HG03469 (cell line): Measurements from ENCODE around the gene SARM1.
A peak's percentile ranks its signal among the peaks of the same experiment; 100 is the strongest.

ENCODE experiments used
- ATAC-seq: cut with Tn5 transposase; IDR thresholded peaks from one replicate; pipeline ENCODE4 v1.9.1; 2021; ENCODE audit warnings: mild to moderate bottlenecking, moderate library complexity, moderate number of reproducible peaks; ENCODE audit not compliant: unreplicated experiment

Gene SARM1

GRCh38 chr17:28340374-28340773, 31.1 kb upstream of the SARM1 start:
- no peak for ATAC-seq

- no peak for ATAC-seq
These were observed 30.0 kb upstream of the SARM1 start for GRCh38 chr17:28341516-28341915.

GRCh38 chr17:28342313-28342712, 29.2 kb upstream of the SARM1 start:
- ATAC-seq, result no peak

GRCh38 chr17:28343491-28343932, 28.0 kb upstream of the SARM1 start:
- ATAC-seq, result no peak

- ATAC-seq, result no peak
These were observed 27.5 kb upstream of the SARM1 start for GRCh38 chr17:28344011-28344410.

GRCh38 chr17:28344435-28344901, 27.0 kb upstream of the SARM1 start:
- ATAC-seq, result no peak

GRCh38 chr17:28345419-28346198, 25.9 kb upstream of the SARM1 start:
- no peak for ATAC-seq

GRCh38 chr17:28346199-28346580, 25.3 kb upstream of the SARM1 start:
- no peak for ATAC-seq

GRCh38 chr17:28346746-28347246, 24.7 kb upstream of the SARM1 start:
- no peak for ATAC-seq

GRCh38 chr17:28347261-28347891, 24.1 kb upstream of the SARM1 start:
- ATAC-seq, result no peak

- ATAC-seq, result no peak
These were observed 22.5 kb upstream of the SARM1 start for GRCh38 chr17:28348979-28349378.

- no peak for ATAC-seq
These were observed 21.2 kb upstream of the SARM1 start for GRCh38 chr17:28350271-28350670.

GRCh38 chr17:28357061-28357900, 14.2 kb upstream of the SARM1 start, which contains the start of gene POLDIP2:
Gene POLDIP2, minus strand, starts transcription at chr17:28357527. Its CDS starts 79 bp downstream, at chr17:28357448.
- peak; percentile 74 for ATAC-seq

GRCh38 chr17:28357901-28358197, 13.6 kb upstream of the SARM1 start:
- no peak for ATAC-seq

GRCh38 chr17:28363186-28363585, 8.3 kb upstream of the SARM1 start:
- ATAC-seq, result no peak

- ATAC-seq, result no peak
These were observed 7.5 kb upstream of the SARM1 start for GRCh38 chr17:28363776-28364650.

- no peak for ATAC-seq
These were observed 6.7 kb upstream of the SARM1 start, which contains the start of gene SEBOX for GRCh38 chr17:28364665-28365363. Gene SEBOX, minus strand, starts transcription at chr17:28365199. Its CDS starts 48 bp downstream, at chr17:28365151.

GRCh38 chr17:28365487-28365886, 6.0 kb upstream of the SARM1 start:
- ATAC-seq, result no peak

- no peak for ATAC-seq
These were observed 4.9 kb upstream of the SARM1 start for GRCh38 chr17:28366605-28367004.
